HG03135 (cell line): Measurements from ENCODE around the gene ANKS1A.

Experiments
- ATAC-seq: cut with Tn5 transposase; IDR thresholded peaks from one replicate; pipeline ENCODE4 v1.9.1; 2021; ENCODE audit warnings: mild to moderate bottlenecking, moderate library complexity; ENCODE audit not compliant: unreplicated experiment

ANKS1A gene

GRCh38 chr6:35017411-35018181 is 128.5 kb downstream of the ANKS1A start:
- no peak for ATAC-seq

GRCh38 chr6:35018182-35018519 is 129.1 kb downstream of the ANKS1A start:
- ATAC-seq = no peak

GRCh38 chr6:35018746-35019145 is 129.7 kb downstream of the ANKS1A start:
- ATAC-seq = no peak

GRCh38 chr6:35019171-35019570 is 130.1 kb downstream of the ANKS1A start:
- no peak for ATAC-seq

- no peak for ATAC-seq
These were observed 130.8 kb downstream of the ANKS1A start for GRCh38 chr6:35019831-35020230.

GRCh38 chr6:35021004-35021403 is 131.9 kb downstream of the ANKS1A start:
- no peak for ATAC-seq

- ATAC-seq = no peak
These were observed 134.3 kb downstream of the ANKS1A start for GRCh38 chr6:35023091-35024000.

- no peak for ATAC-seq
These were observed 135.5 kb downstream of the ANKS1A start for GRCh38 chr6:35024551-35025054.

- no peak for ATAC-seq
These were observed 136.5 kb downstream of the ANKS1A start for GRCh38 chr6:35025232-35026188.

GRCh38 chr6:35026434-35027222 is 137.6 kb downstream of the ANKS1A start:
- ATAC-seq = no peak

GRCh38 chr6:35027807-35028206 is 138.8 kb downstream of the ANKS1A start:
- ATAC-seq = no peak

- ATAC-seq = no peak
These were observed 140.0 kb downstream of the ANKS1A start for GRCh38 chr6:35028781-35029769.

- no peak for ATAC-seq
These were observed 141.0 kb downstream of the ANKS1A start for GRCh38 chr6:35030099-35030498.

GRCh38 chr6:35031611-35032529 is 142.8 kb downstream of the ANKS1A start:
- no peak for ATAC-seq

GRCh38 chr6:35033683-35034082 is 144.6 kb downstream of the ANKS1A start:
- no peak for ATAC-seq

- ATAC-seq = no peak
These were observed 145.5 kb downstream of the ANKS1A start for GRCh38 chr6:35034411-35035191.

- ATAC-seq = no peak
These were observed 146.5 kb downstream of the ANKS1A start for GRCh38 chr6:35035481-35036030.
